Ectodermal cell (in vitro differentiated cells): ENCODE measurements around the gene C4orf51.

ENCODE experiments used
- H3K27ac ChIP-seq: 2 replicates; pipeline ENCODE4 v1.7.0; 2013; ENCODE audit warnings: mild to moderate bottlenecking, low read depth, low read length; ENCODE audit not compliant: insufficient read depth, poor library complexity, severe bottlenecking
- H3K27me3 ChIP-seq: 2 replicates; pipeline ENCODE4 v1.7.0; 2013; ENCODE audit warnings: mild to moderate bottlenecking, low read length; ENCODE audit not compliant: insufficient read depth, control insufficient read depth, poor library complexity, severe bottlenecking
- H3K36me3 ChIP-seq: one replicate; pipeline ENCODE4 v1.7.0; 2013; ENCODE audit warnings: low read length; ENCODE audit not compliant: control insufficient read depth, insufficient read depth
- H3K4me1 ChIP-seq: one replicate; pipeline ENCODE4 v1.7.0; 2013; ENCODE audit warnings: low read length; ENCODE audit not compliant: control insufficient read depth, insufficient read depth
- H3K4me3 ChIP-seq: 2 replicates; pipeline ENCODE4 v1.7.0; 2013; ENCODE audit warnings: low read depth, low read length, control low read depth; ENCODE audit not compliant: insufficient read depth
- H3K9me3 ChIP-seq: 2 replicates; pipeline ENCODE4 v1.7.0; 2013; ENCODE audit warnings: mild to moderate bottlenecking, low read length, moderate library complexity; ENCODE audit not compliant: control insufficient read depth
- WGBS, 2 experiments: methylation state at CpG; one replicate each; pipeline ENCODE4 v1.1.7; 2013; ENCODE audit warnings: missing lambda C conversion rate in 2 of 2; 5-methylcytosine and 5-hydroxymethylcytosine counted together

Gene C4orf51

GRCh38 chr4:145731028-145731427, 51.1 kb downstream of the C4orf51 start:
- H3K27me3 ChIP-seq = no peaks in the 10 kb centered on the region
- H3K27ac ChIP-seq = no peak overlapping the region
- no peak overlapping the region for H3K4me3 ChIP-seq
- no peaks in the 10 kb centered on the region for H3K9me3 ChIP-seq
- H3K36me3 ChIP-seq = no peaks in the 10 kb centered on the region
- WGBS, 2 experiments = 79 to 88% methylated on average over 1 of the region's 1 CpG
- H3K4me1 ChIP-seq = peaks cover 7% of the 10 kb centered on the region

- no peaks in the 10 kb centered on the region for H3K27me3 ChIP-seq
- no peaks in the 10 kb centered on the region for H3K36me3 ChIP-seq
- no peaks in the 10 kb centered on the region for H3K9me3 ChIP-seq
- H3K4me1 ChIP-seq = peaks cover 7% of the 10 kb centered on the region
- 66 to 76% methylated on average over 8 to 10 of the region's 14 CpGs for WGBS, 2 experiments
- peak overlapping the region; percentile 50 for H3K4me3 ChIP-seq
- peak overlapping the region; percentile 95 for H3K27ac ChIP-seq
Measured at GRCh38 chr4:145732001-145732815, 52.3 kb downstream of the C4orf51 start.

- Histone ChIP-seq H3K27me3 (no peaks in the 10 kb centered on the region), H3K27ac (peak overlapping the region; percentile 95), H3K9me3 (no peaks in the 10 kb centered on the region), H3K4me1 (peaks cover 7% of the 10 kb centered on the region), H3K36me3 (no peaks in the 10 kb centered on the region), H3K4me3 (peak overlapping the region; percentile 50)
- 3 to 4% methylated on average over 80 to 81 of the region's 81 CpGs for WGBS, 2 experiments
Measured at GRCh38 chr4:145732895-145733880, 53.2 kb downstream of the C4orf51 start.

- WGBS, 2 experiments = 92 to 97% methylated on average over 7 of the region's 7 CpGs
- H3K4me3 ChIP-seq = no peak overlapping the region
- H3K27ac ChIP-seq = no peak overlapping the region
- peaks cover 7% of the 10 kb centered on the region for H3K4me1 ChIP-seq
- no peaks in the 10 kb centered on the region for H3K9me3 ChIP-seq
- H3K27me3 ChIP-seq = no peaks in the 10 kb centered on the region
- H3K36me3 ChIP-seq = no peaks in the 10 kb centered on the region
Measured at GRCh38 chr4:145734031-145734430, 54.1 kb downstream of the C4orf51 start.

GRCh38 chr4:145734576-145735346, 54.8 kb downstream of the C4orf51 start:
- no peak overlapping the region for H3K4me3 ChIP-seq
- peak overlapping the region; percentile 57 for H3K27ac ChIP-seq
- H3K9me3 ChIP-seq = no peaks in the 10 kb centered on the region
- H3K27me3 ChIP-seq = no peaks in the 10 kb centered on the region
- no peaks in the 10 kb centered on the region for H3K36me3 ChIP-seq
- H3K4me1 ChIP-seq = peaks cover 7% of the 10 kb centered on the region
- 80 to 81% methylated on average over 14 of the region's 14 CpGs for WGBS, 2 experiments

- Histone ChIP-seq H3K4me3 (no peak overlapping the region), H3K4me1 (peaks cover 7% of the 10 kb centered on the region), H3K9me3 (no peaks in the 10 kb centered on the region), H3K27ac (peak overlapping the region; percentile 57), H3K27me3 (no peaks in the 10 kb centered on the region), H3K36me3 (no peaks in the 10 kb centered on the region)
- WGBS, 2 experiments = 49 to 66% methylated on average over 2 of the region's 2 CpGs
Measured at GRCh38 chr4:145735347-145735675, 55.4 kb downstream of the C4orf51 start.

GRCh38 chr4:145735827-145736226, 55.9 kb downstream of the C4orf51 start:
- Histone ChIP-seq H3K9me3 (no peaks in the 10 kb centered on the region), H3K4me1 (peaks cover 7% of the 10 kb centered on the region), H3K4me3 (no peak overlapping the region), H3K27ac (no peak overlapping the region), H3K36me3 (no peaks in the 10 kb centered on the region), H3K27me3 (no peaks in the 10 kb centered on the region)
- 94% methylated on average over 4 of the region's 4 CpGs for WGBS, 2 experiments

- Histone ChIP-seq H3K27ac (no peak overlapping the region), H3K4me1 (peaks cover 7% of the 10 kb centered on the region), H3K27me3 (no peaks in the 10 kb centered on the region), H3K9me3 (no peaks in the 10 kb centered on the region), H3K36me3 (no peaks in the 10 kb centered on the region), H3K4me3 (no peak overlapping the region)
- 93 to 94% methylated on average over 9 of the region's 9 CpGs for WGBS, 2 experiments
Measured at GRCh38 chr4:145736241-145736831, 56.4 kb downstream of the C4orf51 start.

GRCh38 chr4:145739845-145740244, 59.9 kb downstream of the C4orf51 start:
- no peak overlapping the region for H3K27ac ChIP-seq
- 81 to 85% methylated on average over 5 of the region's 5 CpGs for WGBS, 2 experiments
- H3K9me3 ChIP-seq = no peaks in the 10 kb centered on the region

More at GRCh38 chr4:145739845-145740244, 59.9 kb downstream of the C4orf51 start:
- Histone ChIP-seq H3K4me3 (no peak overlapping the region), H3K4me1 (no peaks in the 10 kb centered on the region), H3K36me3 (no peaks in the 10 kb centered on the region), H3K27me3 (no peaks in the 10 kb centered on the region)
